ENCODE measurements around the gene ZFYVE28.

GRCh38 chr4:2262145-2262943 lies 156.1 kb downstream of the ZFYVE28 start:
- TF ChIP-seq, protein P1, sequence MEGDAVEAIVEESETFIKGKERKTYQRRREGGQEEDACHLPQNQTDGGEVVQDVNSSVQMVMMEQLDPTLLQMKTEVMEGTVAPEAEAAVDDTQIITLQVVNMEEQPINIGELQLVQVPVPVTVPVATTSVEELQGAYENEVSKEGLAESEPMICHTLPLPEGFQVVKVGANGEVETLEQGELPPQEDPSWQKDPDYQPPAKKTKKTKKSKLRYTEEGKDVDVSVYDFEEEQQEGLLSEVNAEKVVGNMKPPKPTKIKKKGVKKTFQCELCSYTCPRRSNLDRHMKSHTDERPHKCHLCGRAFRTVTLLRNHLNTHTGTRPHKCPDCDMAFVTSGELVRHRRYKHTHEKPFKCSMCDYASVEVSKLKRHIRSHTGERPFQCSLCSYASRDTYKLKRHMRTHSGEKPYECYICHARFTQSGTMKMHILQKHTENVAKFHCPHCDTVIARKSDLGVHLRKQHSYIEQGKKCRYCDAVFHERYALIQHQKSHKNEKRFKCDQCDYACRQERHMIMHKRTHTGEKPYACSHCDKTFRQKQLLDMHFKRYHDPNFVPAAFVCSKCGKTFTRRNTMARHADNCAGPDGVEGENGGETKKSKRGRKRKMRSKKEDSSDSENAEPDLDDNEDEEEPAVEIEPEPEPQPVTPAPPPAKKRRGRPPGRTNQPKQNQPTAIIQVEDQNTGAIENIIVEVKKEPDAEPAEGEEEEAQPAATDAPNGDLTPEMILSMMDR (IDR thresholded peaks at IDR 0.05), result no peak
- TF ChIP-seq POLR2AphosphoS5 (IDR thresholded peaks at IDR 0.05; ENCODE audit: insufficient read depth in 1 of 2, low read depth in 1 of 2), result peak; percentile 65 to 71

All from vagina (tissue), 2 donors.